ENCODE data around the gene KCNK13.

GRCh38 chr14:90204516-90204915 is 142.7 kb downstream of the KCNK13 start:
- TF ChIP-seq EZH2 (IDR thresholded peaks at IDR 0.05): no peak
- TF ChIP-seq CTCF (IDR thresholded peaks at IDR 0.05): no peak
